GM18907 (cell line): ENCODE results near the gene GADD45G.

Experiments used
- ATAC-seq: cut with Tn5 transposase; IDR thresholded peaks from one replicate; pipeline ENCODE4 v1.9.1; 2021; ENCODE audit warnings: mild to moderate bottlenecking, moderate library complexity; ENCODE audit not compliant: unreplicated experiment

Gene GADD45G

DNA sequence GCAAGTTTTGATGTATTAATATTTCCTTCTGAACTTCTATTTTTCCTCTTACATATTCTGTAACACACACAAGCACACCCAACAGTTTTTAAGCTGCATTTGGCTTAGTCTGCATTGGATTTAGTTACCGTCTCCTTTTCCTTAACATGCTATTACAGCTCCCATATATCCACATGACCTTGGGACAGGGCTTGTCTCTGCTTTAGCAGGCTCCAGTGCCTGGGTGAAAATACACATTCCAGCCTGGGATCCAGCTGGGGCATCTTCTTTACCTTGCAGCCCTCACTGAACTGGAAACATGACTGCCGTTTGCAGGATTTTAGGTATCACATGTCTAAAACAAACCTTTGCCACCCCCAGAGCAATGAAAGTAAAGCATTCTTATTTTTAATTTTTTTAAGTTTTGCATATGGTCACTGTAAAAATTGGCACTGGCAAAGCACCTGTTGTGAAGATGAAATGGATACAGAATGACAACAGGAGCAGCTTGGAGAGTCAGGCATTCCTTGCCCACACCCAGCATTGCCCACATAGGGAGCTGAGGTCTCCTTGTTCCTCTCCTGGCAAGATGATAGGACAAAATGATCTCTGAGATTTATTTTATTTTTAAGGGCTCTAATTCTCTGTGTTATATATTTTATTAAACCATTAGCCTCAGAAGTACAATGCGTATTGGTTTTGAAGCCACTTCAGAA is 4.0 kb downstream of the GADD45G start:
- ATAC-seq, result no peak

DNA sequence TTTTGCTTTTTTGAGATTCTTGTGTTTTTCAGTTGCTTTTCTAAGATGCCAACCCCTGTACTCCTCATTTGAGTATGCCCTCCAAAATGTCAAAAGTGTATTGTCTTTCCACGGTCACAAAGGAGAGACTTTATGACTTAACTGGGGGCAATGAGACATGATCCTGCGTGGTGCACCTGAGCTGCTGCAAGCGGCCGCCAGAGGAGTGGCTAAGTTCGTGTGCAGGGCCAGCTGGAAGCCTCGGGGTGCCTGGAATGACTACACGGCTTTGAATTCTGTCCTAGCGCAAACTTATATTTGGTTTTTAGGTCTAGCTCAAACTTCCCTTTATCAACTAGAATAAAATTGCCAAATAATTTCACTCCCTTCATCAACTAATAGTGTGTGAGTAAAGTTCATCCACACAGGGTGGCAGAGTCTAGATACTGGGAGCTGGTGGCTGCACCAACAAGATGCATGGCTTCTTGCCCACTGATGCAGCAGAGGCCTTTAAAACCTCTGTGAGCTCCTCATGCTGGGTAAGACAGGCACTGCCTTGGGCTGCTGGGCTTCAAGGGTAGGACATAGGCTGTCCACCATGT is 4.7 kb downstream of the GADD45G start:
- no peak for ATAC-seq

DNA sequence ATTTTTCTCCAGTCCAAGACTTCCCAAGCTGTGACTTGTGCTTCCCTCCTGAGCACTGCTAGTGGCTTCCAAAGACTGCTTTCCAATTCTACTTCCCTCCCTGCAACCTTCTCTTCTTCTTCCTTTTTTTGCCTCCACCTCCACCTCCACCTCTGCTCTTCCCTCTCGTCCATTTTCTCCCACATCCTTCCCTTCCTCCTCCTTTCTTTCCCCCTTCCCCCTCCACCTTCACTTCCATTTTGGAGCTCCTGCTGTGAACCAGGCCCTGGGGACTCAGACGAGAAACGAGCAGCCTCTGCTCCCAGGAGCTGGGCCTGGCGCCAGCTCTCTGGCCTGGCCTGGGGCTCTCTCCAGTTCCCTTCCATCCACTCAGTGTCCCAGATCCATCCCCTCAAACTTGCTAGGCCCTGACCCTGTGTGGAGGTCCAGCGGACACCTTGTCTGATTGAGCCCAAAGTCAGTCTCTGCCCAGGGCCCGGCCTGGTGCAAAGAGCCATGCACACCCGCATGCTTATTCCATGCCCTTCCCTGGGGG is 5.6 kb downstream of the GADD45G start:
- no peak for ATAC-seq

DNA sequence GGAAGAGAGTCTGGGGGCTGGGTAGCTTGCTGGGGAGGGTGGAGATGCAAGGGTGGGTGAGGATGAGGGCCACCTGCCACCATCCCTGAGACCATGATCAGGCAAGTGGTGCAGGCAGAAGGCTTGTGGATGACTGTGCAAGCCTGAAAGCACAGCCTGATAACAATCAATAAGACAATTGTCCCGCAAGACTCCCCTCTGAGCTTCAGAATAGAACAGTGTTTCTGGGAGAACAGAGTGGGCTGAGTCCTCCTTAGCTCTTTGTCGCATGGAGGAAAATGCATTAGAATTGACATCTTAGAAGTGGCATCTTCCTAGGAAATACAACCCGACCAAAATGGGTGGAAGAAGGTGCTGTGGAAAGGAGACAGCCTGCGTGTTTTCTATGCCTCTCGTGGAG is 6.6 kb downstream of the GADD45G start:
- no peak for ATAC-seq

DNA sequence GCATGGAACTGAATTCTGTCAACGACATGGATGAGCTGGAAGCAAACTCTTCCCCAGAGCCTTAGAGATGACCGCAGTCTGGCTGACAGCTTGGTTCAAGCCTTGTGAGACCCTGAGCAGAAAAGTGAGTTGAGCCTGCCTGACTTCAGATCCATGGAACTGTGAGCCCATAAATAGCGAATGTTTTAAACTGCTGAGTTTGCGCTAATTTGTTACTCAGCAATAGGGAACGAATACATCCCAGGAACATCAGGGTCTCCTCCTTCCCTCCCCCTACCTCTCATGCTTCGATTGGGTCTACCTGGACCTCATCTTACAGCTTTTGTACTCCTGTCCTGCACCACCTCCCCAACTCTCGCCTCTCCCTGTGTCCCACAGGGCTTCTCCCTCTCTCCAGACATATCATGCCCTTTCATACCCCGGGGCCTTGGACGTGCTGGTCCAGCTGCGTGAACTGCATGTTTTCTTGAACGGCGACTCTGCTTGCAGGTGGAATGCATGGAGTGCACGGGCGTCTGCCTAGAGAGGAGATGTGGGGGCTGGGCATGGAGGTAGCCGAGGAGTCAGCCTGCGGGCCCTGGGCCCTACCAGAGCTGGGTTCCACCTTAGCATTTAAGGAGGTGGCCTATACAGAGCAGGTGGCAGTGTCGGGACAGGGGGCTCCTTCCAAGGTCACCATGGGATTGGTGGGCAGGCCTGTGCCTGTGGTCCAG is 7.9 kb downstream of the GADD45G start:
- ATAC-seq, result no peak

DNA sequence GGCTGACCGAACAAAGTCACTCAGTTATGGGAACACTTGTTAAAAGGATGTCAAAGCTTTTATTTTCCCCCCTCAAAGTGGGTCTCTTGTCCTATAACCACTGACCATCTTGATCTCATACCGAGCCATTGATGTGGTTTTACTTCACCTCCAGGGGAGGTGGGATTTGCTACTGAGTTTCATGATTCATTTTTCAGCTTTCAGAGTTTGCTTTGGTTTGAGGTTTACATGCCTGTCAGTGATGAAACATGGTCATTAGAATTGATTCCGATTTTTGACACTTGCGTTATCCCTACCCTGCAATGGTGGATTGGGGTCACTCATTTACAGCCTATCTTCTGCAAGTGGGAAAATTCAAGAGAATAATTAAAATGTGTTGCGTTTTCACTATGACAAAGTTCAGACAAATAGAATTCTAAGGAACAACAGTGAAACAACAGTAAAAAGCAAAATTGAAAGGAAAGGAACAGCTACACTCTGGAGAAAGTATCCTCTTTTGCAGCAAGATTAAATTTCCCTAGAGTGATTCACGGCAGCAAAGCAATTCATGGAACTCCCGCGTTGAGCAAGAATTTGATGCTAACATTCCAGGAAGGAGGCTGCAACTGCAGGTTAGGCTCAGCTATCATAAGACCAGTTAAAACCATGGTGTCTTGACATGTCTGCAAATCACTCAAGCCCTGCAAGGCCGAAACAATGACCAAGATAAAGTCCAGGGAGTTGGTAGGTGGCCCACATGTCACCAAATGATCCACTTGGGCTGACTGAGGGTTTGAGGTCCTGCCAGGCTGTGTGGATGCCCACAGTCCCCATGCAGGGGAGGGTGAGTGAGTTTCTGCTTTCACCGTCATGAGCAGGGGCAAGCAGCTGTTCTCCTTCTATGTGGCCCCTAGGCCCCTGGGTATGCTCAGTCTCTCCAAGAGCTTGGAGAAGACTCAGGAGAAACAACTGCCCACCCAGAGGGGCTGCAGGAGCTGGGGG is 9.4 kb downstream of the GADD45G start:
- ATAC-seq, result no peak

DNA sequence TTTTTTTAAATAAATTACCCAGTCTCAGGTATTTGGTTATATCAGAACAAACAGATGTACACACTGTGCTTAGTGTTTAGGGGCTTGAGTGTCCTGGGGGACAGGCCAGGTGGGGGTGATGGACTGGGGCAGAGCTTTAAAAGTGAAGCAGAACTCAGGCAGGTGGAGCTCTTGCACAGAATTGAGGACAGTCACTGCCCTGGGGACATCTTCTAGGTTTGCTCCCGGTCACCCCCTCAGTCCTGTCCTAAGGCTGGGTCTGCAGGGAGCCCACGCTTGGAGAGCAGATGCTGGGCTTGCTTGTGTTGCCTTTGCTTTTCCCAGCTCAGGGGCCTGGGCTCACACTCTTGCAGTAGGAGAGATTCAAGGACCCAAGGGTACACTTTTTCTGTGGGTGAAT is 10.8 kb downstream of the GADD45G start:
- no peak for ATAC-seq

DNA sequence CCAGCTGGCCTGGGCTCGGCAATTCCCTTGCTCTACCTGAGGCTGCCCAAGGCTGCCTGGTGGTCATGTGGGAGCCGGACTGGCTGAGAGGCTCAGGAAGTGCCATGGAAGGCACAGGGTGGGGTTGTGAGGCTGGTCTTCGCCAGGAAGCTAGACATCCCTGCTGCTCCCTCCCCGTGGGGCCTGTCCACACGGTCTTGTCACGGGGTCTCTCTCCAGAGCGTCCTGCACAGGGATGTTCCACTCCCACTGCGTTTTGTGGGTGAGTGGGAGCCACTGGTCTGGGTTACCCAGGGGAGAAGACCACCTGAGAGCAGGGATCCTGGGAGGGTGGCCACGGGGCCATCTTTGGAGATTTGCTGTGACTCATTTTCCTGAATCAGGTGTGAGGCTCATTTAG is 11.6 kb downstream of the GADD45G start:
- ATAC-seq, result no peak

DNA sequence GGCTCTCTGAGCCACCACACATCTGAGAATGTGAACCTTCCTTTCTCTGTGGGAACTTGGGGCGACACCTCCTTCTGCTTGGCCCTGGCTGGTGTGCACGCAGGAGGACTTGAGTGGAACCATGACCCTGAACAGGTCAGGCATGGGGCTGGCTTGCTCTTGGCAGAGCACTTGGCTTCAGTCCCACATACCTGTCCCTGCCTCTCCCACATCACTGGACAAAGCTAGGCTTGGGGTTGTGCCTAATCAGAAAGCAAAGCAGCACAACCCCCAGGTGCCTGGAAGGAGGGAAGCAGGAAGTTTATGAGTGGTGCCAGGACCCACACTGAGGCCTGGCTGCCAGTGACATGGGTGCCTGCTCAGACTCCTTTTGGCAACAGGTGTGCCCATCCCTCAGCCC is 13.2 kb downstream of the GADD45G start:
- ATAC-seq, result no peak

DNA sequence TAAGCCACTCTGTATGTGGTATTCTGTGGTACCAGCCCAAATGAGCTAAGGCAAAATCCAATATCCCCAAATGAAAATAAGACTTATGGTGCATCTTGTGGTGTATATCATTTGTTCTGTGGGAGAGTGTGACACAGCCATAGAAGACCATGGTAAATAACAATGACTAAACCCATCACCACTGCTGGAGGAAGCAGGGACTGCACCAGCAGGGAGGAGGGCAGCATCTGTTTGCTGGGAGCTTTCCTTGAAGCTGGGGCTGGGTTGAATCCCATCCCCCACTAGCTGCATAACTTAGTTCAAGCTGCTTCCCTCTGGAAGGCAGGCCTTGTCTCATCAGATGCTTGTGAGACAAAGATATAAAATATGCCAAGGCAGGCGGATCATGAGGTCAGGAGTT is 14.2 kb downstream of the GADD45G start:
- ATAC-seq, result no peak

DNA sequence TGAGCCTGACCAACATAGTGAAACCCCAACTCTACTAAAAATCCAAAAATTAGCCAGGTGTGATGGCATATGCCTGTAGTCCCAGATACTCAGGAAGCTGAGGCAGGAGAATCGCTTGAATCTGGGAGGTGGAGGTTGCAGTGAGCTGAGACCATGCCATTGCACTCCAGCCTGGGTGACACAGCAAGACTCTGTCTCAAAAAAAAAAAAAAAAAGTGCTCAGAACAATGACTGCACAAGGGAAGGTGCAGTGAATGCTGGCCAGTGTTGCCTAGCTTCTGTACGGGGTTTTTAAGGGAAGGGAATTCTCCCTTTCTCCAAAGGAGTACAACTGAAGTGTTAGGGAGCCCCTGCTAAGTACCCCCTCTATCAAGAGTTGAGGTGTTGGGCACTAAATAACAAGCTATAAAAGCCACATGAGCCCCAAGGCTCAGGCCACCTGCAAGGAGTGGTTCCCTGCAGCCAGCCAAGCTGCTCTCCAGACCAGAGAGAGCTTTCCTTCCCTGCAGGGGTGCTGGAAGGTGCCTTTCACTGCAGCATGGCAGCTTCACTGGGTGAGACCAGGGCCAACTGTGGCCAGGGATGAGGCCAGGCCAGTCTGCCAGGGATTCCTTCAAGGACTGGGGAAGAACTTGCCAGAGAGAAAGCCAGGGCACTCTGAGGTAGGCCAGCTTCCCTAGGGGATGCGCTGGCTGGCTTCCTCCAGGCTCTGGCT is 14.8 kb downstream of the GADD45G start:
- no peak for ATAC-seq

DNA sequence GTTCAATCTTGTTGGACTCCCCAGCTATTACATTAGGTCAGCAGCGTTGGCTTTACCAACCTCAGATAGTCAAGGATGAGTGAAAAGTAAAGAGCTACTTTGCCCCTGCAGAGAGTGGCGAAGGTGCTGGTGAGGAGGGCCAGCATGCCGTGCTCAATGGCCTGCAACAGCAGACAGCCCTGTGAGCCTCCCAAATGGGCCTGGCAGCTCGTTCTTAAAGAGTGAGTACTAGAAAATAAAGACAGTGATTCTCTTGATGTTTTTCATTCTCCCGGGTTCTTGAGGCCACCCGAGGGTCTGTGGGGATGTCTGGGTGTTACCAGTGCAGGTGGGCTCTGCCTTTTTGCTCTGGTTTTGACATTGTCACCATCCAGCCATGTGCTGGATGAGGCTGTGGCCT is 16.2 kb downstream of the GADD45G start:
- ATAC-seq, result no peak

DNA sequence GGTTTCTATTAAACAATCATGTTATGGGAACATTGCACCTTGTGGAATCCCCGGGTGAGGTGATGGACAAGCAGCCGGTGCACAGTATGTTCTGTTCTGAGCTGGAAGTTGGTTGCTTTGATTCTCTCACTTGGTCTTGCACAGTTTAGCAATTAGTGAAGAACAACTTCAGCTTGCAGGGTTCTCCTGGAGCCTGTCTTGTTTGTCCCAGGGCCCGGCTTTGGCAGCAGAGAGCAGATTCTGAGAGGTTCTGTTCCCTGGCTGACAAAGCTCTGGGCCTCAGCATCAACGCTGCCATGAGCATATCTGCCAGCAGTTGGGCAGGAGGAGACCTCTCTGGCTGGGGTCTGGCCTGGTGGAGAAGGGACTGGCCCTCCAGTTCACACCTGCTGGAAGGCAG is 16.9 kb downstream of the GADD45G start:
- no peak for ATAC-seq

DNA sequence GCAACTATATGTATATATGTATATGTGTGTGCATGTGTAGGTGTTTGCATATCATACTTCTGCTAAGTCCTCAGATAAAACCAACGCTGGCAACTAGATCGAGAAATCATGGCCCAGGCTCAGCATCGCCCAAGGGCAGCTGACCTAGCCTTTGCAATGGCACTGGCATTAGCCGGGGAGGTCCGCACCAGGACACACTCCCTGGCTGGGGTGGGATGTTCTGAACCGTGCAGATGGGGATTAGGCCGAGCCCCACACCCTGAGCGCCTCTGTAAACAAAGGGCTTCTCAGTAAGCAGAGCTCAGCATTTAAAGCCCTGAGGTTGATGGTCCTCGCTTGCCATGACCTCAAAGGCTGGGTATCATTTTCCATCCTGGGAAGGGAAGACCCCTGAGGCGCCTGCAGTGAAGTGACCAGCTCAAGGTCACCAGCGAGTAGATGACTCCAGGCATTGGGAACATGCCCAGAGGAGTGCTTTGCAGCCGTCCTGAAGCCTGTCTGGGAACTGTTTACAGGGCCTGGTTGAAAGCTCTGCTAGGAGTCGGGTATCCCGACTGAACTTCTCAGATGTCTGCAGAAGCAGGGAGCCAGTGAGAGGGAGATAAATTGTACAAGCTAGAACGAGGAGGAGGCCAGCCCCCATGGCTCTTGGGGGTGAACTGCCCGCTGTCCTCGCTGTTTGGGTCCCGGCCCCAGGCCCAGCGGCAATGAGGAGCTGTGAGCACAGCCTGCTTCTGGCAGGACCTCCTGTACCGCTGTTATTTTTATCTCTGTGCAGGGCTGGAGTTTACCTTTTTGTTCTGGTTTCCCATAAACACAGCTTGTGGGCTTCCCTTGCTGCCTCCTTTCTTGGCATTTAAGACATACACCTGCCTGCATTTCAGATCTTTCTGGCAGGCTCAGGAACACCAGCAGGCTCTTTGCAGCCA is 18.4 kb downstream of the GADD45G start:
- no peak for ATAC-seq

DNA sequence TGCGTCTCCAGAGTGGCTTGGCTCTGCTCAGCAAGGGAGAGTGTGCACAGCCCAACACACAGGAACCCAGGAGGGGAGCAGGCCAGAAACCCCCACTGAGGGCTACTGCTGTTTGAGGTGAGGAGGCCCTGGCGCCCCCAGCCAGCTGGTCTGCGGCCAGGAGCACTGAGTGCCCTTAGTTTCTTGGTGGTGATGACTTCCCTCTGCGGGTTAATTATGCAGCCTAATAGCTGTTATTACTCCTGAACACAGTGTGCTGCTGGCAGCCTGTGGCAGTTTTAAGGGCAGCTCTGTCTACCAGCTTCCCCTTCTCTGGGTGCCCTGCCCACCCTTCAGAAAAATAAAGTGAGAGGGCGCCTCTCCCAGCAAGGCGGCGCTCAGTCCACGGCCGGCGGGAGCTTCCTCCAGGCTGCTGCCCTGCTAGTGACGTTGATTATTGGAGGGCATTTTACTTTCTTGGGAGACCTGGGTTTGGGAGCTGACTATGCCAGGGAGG is 19.2 kb downstream of the GADD45G start:
- ATAC-seq, result no peak

DNA sequence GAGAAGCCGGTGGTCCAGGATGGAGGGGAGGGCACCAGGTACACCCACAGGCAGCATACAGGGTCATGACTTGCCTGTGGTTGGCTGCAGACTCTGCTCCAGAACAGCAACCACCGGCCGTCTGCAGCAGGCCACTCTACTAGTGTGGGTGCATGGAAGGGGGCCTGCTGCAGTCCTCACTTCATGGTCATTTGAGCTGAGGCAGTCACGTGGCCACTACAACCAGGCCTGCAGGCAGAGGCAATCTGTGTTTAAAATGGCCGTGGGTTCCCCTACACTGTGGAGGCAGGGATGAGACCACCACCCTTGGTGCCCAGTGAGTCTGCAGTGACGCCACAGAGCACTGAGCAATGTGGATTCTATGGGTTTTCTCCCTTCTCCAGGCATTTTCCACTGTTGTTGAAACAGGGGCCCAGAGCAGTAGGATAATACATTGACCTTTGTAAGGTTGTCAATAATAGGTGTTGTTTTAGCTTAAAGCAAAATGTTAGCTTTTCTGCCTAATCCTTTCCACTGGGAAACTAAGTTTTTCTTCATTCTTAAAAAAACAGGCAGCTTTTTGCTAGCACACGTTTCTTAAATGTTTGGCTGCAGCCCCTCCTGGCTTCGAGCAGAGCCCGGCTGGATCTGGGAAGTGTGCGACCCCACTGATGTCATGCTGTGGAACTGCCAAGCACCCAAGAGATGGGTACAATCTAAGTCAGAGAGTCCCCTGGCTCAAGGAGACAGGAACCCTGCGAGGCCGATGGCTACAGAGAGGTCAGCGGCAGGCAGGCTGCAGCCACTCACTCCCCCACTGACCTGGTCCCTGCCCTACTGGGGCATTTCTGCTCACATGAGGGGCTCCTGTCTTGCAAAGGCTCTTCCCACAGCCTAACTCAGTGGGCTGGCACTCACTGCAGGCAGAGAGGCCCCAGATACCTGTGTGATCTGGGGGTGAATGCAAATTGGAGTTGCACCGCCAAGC is 21.2 kb downstream of the GADD45G start:
- no peak for ATAC-seq

DNA sequence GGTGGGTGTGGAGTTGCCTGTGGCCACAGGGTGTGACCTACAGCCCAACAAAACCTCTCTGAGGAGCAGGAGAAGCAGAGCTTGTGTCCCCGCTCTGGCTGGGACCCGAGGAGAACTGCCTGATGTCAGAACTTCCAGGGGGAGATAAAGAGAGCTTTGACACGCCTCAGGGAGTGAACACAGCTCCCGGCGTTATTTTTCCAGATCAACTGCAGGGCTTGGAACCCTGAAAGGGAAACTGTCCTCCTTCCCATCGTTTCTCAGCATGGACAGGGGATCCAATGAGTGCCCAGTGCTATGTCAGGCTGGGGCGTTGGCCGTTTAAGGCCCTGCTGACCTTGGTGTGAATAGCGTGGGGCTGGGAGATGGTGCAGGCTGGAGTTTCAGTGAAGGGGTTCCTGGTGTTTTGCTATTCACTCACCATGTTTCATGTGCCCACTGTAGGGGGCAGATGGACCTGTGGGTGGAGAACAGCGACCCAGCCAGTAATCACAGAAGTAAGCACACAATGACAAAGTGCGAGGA is 22.0 kb downstream of the GADD45G start:
- ATAC-seq, result no peak

DNA sequence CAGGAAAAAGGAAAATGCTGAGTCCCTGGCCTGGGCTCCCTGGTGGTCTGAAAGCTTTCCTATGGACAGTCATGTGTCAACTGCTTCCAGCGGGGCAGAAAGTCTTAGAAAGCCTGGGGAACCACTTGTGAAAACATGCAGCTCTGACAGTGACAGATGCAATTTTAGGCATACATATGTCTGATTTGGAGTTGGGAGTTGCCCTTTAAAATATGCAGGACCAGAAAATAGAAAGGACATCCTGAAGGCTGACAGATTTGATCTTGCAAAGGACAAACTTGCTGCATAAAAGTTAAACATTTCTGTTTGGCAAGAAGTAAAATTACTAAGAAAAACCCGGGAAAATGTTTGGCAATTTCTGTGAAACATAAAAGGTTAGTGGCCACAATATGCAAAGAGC is 23.8 kb downstream of the GADD45G start:
- no peak for ATAC-seq
